ENCODE data around the gene BDKRB2. TPM values are rescaled to one million over a fixed set of nuclear protein-coding genes. Genes with fewer than 3 reads are reported as not detected.
A peak's percentile ranks its signal among the peaks of the same experiment; 100 is the strongest.

The BDKRB2 gene
- polyA plus RNA-seq, 2 donors, result 8.2 to 15.1 TPM

DNA sequence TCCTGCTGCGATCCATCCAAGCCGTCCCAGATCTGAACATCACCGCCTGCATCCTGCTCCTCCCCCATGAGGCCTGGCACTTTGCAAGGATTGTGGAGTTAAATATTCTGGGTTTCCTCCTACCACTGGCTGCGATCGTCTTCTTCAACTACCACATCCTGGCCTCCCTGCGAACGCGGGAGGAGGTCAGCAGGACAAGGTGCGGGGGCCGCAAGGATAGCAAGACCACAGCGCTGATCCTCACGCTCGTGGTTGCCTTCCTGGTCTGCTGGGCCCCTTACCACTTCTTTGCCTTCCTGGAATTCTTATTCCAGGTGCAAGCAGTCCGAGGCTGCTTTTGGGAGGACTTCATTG is 59.5 kb downstream of the BDKRB2 start:
- 93 to 94% methylated on average over 14 of the region's 14 CpGs for WGBS, 2 donors
- H3K4me3 ChIP-seq (ENCODE audit: low read depth in 1 of 2, low read length in 2 of 2), result no peak overlapping the region
- no peaks in the 10 kb centered on the region for H3K36me3 ChIP-seq (ENCODE audit: control insufficient read depth in 2 of 2, insufficient read depth in 2 of 2, low read length in 1 of 2)
- H3K27ac ChIP-seq (ENCODE audit: low read depth in 2 of 2, low read length in 1 of 2), result peak overlapping the region; percentile 84 to 93
- no peaks in the 10 kb centered on the region for H3K9me3 ChIP-seq (ENCODE audit: control insufficient read depth in 2 of 2, insufficient read depth in 1 of 2, low read depth in 1 of 2, low read length in 1 of 2)
- H3K4me1 ChIP-seq (ENCODE audit: control insufficient read depth in 2 of 2, insufficient read depth in 2 of 2, low read length in 1 of 2), result peaks cover 11 to 25% of the 10 kb centered on the region in 2 donors
- H3K27me3 ChIP-seq (ENCODE audit: control insufficient read depth in 1 of 2, insufficient read depth in 2 of 2, low read length in 2 of 2), result no peaks in the 10 kb centered on the region

DNA sequence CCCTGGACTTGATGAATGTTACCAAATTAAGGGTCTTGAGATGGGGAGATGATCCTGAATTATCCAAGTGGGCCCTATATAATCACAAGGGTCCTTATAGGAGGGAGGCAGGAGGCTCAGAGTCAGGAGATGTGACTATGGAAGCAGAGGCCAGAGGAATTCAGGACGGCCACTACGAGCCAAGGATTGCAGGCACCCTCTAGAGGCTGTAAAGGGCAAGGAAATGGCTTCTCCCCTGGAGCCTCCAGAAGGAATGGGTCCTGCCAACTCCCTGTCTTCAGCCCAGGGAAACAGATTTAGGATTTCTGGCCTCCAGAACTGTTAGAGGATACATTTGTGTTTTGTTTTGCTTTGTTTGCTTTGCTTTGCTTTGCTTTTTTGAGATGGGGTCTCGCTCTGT is 60.2 kb downstream of the BDKRB2 start:
- Histone ChIP-seq H3K9me3 (ENCODE audit: control insufficient read depth in 2 of 2, insufficient read depth in 1 of 2, low read depth in 1 of 2, low read length in 1 of 2) (no peaks in the 10 kb centered on the region), H3K27me3 (ENCODE audit: control insufficient read depth in 1 of 2, insufficient read depth in 2 of 2, low read length in 2 of 2) (no peaks in the 10 kb centered on the region), H3K27ac (ENCODE audit: low read depth in 2 of 2, low read length in 1 of 2) (peak overlapping the region; percentile 84 to 93), H3K4me1 (ENCODE audit: control insufficient read depth in 2 of 2, insufficient read depth in 2 of 2, low read length in 1 of 2) (peaks cover 14 to 28% of the 10 kb centered on the region in 2 donors), H3K36me3 (ENCODE audit: control insufficient read depth in 2 of 2, insufficient read depth in 2 of 2, low read length in 1 of 2) (no peaks in the 10 kb centered on the region), H3K4me3 (ENCODE audit: low read depth in 1 of 2, low read length in 2 of 2) (no peak overlapping the region)
- 68 to 72% methylated on average over 3 of the region's 3 CpGs for WGBS, 2 donors

DNA sequence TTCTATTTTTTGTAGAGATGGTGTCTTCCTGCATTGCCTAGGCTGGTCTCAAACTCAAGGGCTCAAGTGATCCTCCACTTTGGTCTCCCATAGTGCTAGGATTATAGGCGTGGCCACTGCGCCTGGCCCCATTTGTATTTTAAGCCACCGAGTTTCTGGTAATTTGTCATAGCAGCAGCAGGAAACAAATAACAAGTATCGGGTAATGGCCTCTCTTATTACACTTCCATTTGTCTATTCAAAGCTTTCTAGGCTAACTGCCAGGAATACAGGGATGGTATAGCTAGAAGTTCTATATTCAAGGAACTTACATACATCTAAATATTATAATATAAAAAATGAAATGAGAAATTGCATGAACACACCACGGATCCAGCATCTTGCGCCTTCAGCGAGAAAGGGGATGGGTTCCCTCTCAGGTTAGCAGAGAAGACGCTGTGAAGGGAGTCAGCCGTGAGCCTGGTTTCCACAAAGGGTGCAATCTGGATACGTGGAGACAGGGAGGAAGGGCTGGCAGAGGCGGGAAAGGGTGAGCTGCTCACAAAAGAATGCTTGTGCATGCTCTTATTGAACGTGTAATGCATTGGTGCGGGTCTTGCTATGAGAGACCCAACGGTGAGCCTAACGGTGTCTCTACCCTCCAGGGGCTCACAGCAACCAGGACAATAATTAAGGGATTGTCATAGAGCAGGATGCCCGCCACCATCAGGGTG is 60.9 kb downstream of the BDKRB2 start:
- Histone ChIP-seq H3K4me1 (ENCODE audit: control insufficient read depth in 2 of 2, insufficient read depth in 2 of 2, low read length in 1 of 2) (peaks cover 14 to 30% of the 10 kb centered on the region in 2 donors), H3K9me3 (ENCODE audit: control insufficient read depth in 2 of 2, insufficient read depth in 1 of 2, low read depth in 1 of 2, low read length in 1 of 2) (no peaks in the 10 kb centered on the region), H3K27ac (ENCODE audit: low read depth in 2 of 2, low read length in 1 of 2) (peak overlapping the region; percentile 84 to 94), H3K27me3 (ENCODE audit: control insufficient read depth in 1 of 2, insufficient read depth in 2 of 2, low read length in 2 of 2) (no peaks in the 10 kb centered on the region), H3K36me3 (ENCODE audit: control insufficient read depth in 2 of 2, insufficient read depth in 2 of 2, low read length in 1 of 2) (no peaks in the 10 kb centered on the region), H3K4me3 (ENCODE audit: low read depth in 1 of 2, low read length in 2 of 2) (no peak overlapping the region)
- WGBS, 2 donors, result 58 to 66% methylated on average over 16 of the region's 16 CpGs

DNA sequence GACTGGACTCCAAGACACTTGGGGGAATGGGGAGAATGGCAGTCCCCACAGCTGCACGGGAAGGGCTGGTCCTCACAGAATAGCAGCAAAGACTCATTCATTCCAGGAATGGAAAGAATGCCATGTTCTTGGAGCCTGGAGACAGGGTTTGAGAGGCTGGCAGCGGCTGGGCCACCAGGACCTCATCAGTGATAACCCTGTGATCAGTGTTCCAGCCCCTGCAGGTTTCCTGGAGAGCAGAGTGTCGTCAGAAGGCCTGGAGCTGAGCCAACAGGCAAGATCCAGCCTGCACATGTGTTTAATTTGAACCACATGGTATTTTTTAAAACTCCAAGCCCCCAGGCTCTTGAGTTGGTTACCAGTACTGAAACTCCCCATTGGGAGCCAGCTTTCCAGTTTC is 62.7 kb downstream of the BDKRB2 start:
- no peak overlapping the region for H3K4me3 ChIP-seq (ENCODE audit: low read depth in 1 of 2, low read length in 2 of 2)
- no peaks in the 10 kb centered on the region for H3K27me3 ChIP-seq (ENCODE audit: control insufficient read depth in 1 of 2, insufficient read depth in 2 of 2, low read length in 2 of 2)
- H3K4me1 ChIP-seq (ENCODE audit: control insufficient read depth in 2 of 2, insufficient read depth in 2 of 2, low read length in 1 of 2), result peaks cover 10 to 23% of the 10 kb centered on the region in 2 donors
- no peaks in the 10 kb centered on the region for H3K9me3 ChIP-seq (ENCODE audit: control insufficient read depth in 2 of 2, insufficient read depth in 1 of 2, low read depth in 1 of 2, low read length in 1 of 2)
- 17 to 22% methylated on average over 3 of the region's 3 CpGs for WGBS, 2 donors
- no peaks in the 10 kb centered on the region for H3K36me3 ChIP-seq (ENCODE audit: control insufficient read depth in 2 of 2, insufficient read depth in 2 of 2, low read length in 1 of 2)
- peak overlapping the region; percentile 79 to 91 for H3K27ac ChIP-seq (ENCODE audit: low read depth in 2 of 2, low read length in 1 of 2)

DNA sequence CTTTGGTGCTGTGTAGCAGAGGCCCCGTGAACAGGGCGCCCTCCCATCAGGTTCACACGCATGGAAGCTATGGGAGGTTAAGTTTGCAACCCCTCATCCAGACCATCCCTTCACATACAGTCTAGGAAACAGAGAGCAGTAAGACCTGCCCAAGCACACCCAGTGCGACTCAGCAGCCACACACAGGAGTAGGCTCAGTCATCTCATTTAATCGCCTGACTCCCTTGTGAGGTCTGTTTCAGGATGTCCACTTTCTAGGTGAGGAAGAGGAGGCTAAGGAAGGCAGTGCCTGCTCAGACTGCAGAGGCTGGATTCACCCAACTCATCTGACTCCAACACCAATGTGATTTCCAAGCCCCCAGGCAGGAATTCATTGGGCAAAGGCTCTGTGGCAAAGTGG is 63.3 kb downstream of the BDKRB2 start:
- Histone ChIP-seq H3K27me3 (ENCODE audit: control insufficient read depth in 1 of 2, insufficient read depth in 2 of 2, low read length in 2 of 2) (no peaks in the 10 kb centered on the region), H3K36me3 (ENCODE audit: control insufficient read depth in 2 of 2, insufficient read depth in 2 of 2, low read length in 1 of 2) (no peaks in the 10 kb centered on the region), H3K27ac (ENCODE audit: low read depth in 2 of 2, low read length in 1 of 2) (peak overlapping the region; percentile 79 to 91), H3K9me3 (ENCODE audit: control insufficient read depth in 2 of 2, insufficient read depth in 1 of 2, low read depth in 1 of 2, low read length in 1 of 2) (no peaks in the 10 kb centered on the region), H3K4me3 (ENCODE audit: low read depth in 1 of 2, low read length in 2 of 2) (no peak overlapping the region), H3K4me1 (ENCODE audit: control insufficient read depth in 2 of 2, insufficient read depth in 2 of 2, low read length in 1 of 2) (peaks cover 8 to 23% of the 10 kb centered on the region in 2 donors)
- 56 to 77% methylated on average over 5 of the region's 5 CpGs for WGBS, 2 donors

DNA sequence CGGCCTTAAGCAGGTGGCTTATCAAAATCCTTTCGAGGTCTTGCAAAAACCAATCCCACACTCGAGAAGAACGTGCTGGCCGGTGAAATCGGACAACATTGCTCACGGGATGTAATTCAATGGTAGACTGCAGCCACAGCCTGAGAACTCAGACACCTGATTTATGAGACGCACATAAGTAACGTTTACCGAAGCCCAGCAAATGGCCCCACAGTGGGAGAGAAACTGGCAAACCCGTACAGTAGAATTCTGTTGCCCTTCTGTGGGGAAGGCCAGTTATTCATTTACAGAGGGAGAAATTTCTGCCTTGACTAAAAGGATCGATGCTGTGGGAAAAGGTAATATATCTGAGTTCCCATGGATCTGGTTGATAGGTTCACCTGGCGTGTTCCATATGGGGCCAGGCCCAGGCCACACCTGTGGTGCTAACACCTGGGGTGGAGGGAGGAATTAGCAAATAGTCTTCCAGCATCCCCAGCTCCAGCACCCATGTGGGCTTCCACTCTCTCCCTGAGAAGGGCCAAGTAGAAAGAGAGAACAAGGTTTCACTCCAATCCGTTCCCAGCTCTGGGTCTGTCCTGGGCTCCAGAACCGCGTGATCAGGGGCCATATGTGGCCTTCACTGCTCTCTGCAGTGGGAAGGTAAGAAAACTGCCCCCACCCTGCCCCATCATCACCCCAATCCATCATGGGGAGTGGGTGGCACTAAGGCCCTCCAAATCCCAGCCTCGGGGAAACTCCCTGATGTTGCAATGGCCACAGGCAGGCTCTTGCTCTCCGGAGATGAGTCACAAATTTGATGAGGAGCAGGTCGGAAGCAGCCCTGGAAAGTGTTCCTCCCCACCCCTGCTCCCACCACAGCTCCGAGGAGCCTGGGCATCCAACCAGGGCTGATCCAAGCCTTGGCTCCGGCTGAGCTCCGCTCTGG is 64.1 kb downstream of the BDKRB2 start:
- peak overlapping the region; percentile 82 to 91 for H3K27ac ChIP-seq (ENCODE audit: low read depth in 2 of 2, low read length in 1 of 2)
- no peak overlapping the region for H3K4me3 ChIP-seq (ENCODE audit: low read depth in 1 of 2, low read length in 2 of 2)
- H3K27me3 ChIP-seq (ENCODE audit: control insufficient read depth in 1 of 2, insufficient read depth in 2 of 2, low read length in 2 of 2), result no peaks in the 10 kb centered on the region
- H3K36me3 ChIP-seq (ENCODE audit: control insufficient read depth in 2 of 2, insufficient read depth in 2 of 2, low read length in 1 of 2), result no peaks in the 10 kb centered on the region
- WGBS, 2 donors, result 43 to 50% methylated on average over 22 of the region's 22 CpGs
- no peaks in the 10 kb centered on the region for H3K9me3 ChIP-seq (ENCODE audit: control insufficient read depth in 2 of 2, insufficient read depth in 1 of 2, low read depth in 1 of 2, low read length in 1 of 2)
- H3K4me1 ChIP-seq (ENCODE audit: control insufficient read depth in 2 of 2, insufficient read depth in 2 of 2, low read length in 1 of 2), result peaks cover 8 to 23% of the 10 kb centered on the region in 2 donors

DNA sequence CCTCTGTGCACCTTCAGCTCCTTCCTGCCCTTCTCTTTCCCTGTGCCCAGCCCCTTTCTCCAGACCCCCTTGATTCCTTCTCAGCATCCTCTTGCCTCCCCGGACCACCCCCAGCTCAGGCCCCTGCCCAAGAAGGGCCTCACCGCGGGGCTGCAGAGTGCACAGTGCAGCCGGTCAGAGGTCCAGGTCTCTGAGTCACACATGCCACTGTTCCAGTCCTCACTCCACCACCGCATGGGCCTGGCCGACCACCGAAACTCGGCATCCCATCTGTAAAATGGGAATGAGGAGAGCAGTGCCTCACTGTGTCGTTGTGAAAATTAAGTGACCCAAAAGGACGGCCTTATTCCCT is 64.7 kb downstream of the BDKRB2 start:
- 50 to 60% methylated on average over 10 of the region's 10 CpGs for WGBS, 2 donors
- no peaks in the 10 kb centered on the region for H3K36me3 ChIP-seq (ENCODE audit: control insufficient read depth in 2 of 2, insufficient read depth in 2 of 2, low read length in 1 of 2)
- peak overlapping the region; percentile 82 to 91 for H3K27ac ChIP-seq (ENCODE audit: low read depth in 2 of 2, low read length in 1 of 2)
- no peaks in the 10 kb centered on the region for H3K27me3 ChIP-seq (ENCODE audit: control insufficient read depth in 1 of 2, insufficient read depth in 2 of 2, low read length in 2 of 2)
- H3K4me3 ChIP-seq (ENCODE audit: low read depth in 1 of 2, low read length in 2 of 2), result no peak overlapping the region
- H3K4me1 ChIP-seq (ENCODE audit: control insufficient read depth in 2 of 2, insufficient read depth in 2 of 2, low read length in 1 of 2), result peaks cover 3 to 23% of the 10 kb centered on the region in 2 donors
- H3K9me3 ChIP-seq (ENCODE audit: control insufficient read depth in 2 of 2, insufficient read depth in 1 of 2, low read depth in 1 of 2, low read length in 1 of 2), result no peaks in the 10 kb centered on the region

DNA sequence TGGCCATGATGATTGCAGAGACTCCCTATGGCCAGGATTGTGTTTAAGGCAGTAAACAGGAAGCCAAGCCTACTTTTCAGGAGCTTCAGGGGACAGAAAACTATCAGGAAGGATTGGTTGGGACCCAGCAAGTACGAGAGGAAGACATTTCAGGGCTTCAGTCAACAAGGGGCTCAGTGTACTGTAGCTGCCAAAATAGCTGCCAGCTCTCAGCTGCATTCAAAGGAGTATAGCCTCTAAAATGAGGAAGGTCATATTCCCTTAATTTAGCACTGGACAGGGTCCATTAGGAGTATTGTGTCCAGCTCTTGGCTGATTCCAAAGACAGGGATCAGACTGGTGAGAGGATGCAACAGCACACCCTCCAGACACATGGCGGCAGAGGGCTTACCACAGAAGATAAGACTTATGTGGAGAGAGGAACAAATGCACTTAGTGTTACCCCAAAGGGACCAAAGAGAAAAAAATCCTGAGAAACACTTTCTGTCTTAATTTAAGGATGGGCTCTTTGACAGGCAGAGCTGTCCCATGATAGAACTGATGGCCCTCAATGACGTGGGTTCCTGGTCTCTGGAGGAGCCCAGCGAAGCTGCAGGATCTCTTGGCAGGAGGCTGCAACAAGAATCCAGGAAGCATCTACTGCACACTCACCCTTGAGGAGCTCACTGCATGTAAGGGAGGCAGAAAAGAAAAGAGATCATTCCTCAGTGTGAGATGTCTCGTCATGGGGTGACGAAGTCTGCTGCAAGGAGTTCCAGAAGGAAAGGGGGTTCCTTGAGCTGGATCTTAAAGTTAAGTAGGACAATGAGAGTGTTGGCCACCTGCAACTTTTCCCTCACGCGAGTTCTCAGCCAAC is 66.2 kb downstream of the BDKRB2 start:
- Histone ChIP-seq H3K27ac (ENCODE audit: low read depth in 2 of 2, low read length in 1 of 2) (peak overlapping the region; percentile 60 to 84), H3K4me1 (ENCODE audit: control insufficient read depth in 2 of 2, insufficient read depth in 2 of 2, low read length in 1 of 2) (peaks cover 3 to 21% of the 10 kb centered on the region in 2 donors)
- WGBS, 2 donors, result 48 to 70% methylated on average over 8 of the region's 8 CpGs

DNA sequence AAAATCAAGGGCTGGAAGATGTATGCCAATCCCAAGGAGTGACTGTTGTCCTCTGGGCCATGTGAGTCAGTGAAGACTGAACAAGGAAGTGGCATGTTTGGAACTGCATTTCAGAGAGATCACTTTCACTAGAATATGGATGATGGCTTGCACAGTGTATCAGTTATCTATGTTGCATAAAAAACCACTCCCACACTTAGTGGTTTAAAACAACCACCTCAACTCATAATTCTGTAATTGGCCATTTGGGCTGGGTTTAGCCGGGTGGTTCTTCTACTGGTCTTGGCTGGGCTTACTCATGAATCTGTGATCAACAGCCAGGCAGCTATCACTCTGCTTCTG is 66.8 kb downstream of the BDKRB2 start:
- Histone ChIP-seq H3K9me3 (ENCODE audit: control insufficient read depth in 2 of 2, insufficient read depth in 1 of 2, low read depth in 1 of 2, low read length in 1 of 2) (no peaks in the 10 kb centered on the region), H3K4me3 (ENCODE audit: low read depth in 1 of 2, low read length in 2 of 2) (no peak overlapping the region), H3K27ac (ENCODE audit: low read depth in 2 of 2, low read length in 1 of 2) (peak overlapping the region; percentile 60 to 84), H3K36me3 (ENCODE audit: control insufficient read depth in 2 of 2, insufficient read depth in 2 of 2, low read length in 1 of 2) (no peaks in the 10 kb centered on the region), H3K4me1 (ENCODE audit: control insufficient read depth in 2 of 2, insufficient read depth in 2 of 2, low read length in 1 of 2) (peaks cover 3 to 18% of the 10 kb centered on the region in 2 donors), H3K27me3 (ENCODE audit: control insufficient read depth in 1 of 2, insufficient read depth in 2 of 2, low read length in 2 of 2) (no peaks in the 10 kb centered on the region)
- 50 to 59% methylated on average over 1 of the region's 1 CpG for whole genome bisulfite sequencing, 2 donors

More for the DNA sequence above, 66.2 kb downstream of the BDKRB2 start:
- no peak overlapping the region for H3K4me3 ChIP-seq (ENCODE audit: low read depth in 1 of 2, low read length in 2 of 2)
- H3K9me3 ChIP-seq (ENCODE audit: control insufficient read depth in 2 of 2, insufficient read depth in 1 of 2, low read depth in 1 of 2, low read length in 1 of 2), result no peaks in the 10 kb centered on the region
- H3K27me3 ChIP-seq (ENCODE audit: control insufficient read depth in 1 of 2, insufficient read depth in 2 of 2, low read length in 2 of 2), result no peaks in the 10 kb centered on the region
- H3K36me3 ChIP-seq (ENCODE audit: control insufficient read depth in 2 of 2, insufficient read depth in 2 of 2, low read length in 1 of 2), result no peaks in the 10 kb centered on the region
